Chondrocyte (in vitro differentiated cells): ENCODE measurements around the gene GALNT17. TPM values are rescaled to one million over a fixed set of nuclear protein-coding genes. Genes with fewer than 3 reads are reported as not detected.

Source experiments
- DNase-seq: peaks from one replicate; pipeline ENCODE4 v3.0.0; 2021; ENCODE audit warnings: mixed read lengths, low spot score
- H3K27ac Mint-ChIP-seq: one replicate; pipeline ENCODE4 v1.8.0; 2021; ENCODE audit warnings: mild to moderate bottlenecking, moderate library complexity, mixed read lengths; ENCODE audit not compliant: unreplicated experiment
- H3K27me3 Mint-ChIP-seq: 2 replicates; pipeline ENCODE4 v1.8.0; 2021; ENCODE audit warnings: low read depth, mixed read lengths
- H3K36me3 Mint-ChIP-seq: 2 replicates; pipeline ENCODE4 v1.8.0; 2021; ENCODE audit warnings: low read depth, mixed read lengths
- H3K4me1 Mint-ChIP-seq: 2 replicates; pipeline ENCODE4 v1.8.0; 2021; ENCODE audit warnings: low read depth, mild to moderate bottlenecking, mixed read lengths
- H3K4me3 Mint-ChIP-seq: one replicate; pipeline ENCODE4 v1.8.0; 2021; ENCODE audit warnings: mild to moderate bottlenecking, moderate library complexity, mixed read lengths; ENCODE audit not compliant: unreplicated experiment
- H3K9me3 Mint-ChIP-seq: 2 replicates; pipeline ENCODE4 v1.8.0; 2021; ENCODE audit warnings: low read depth, mixed read lengths
- total RNA-seq: library from RNA; stranded (reverse); gene quantifications from 3 replicates; pipeline ENCODE4 v1.2.1, GENCODE V29; 2021
- TF ChIP-seq, protein P1 (sequence below): fragments of 200-600 bp; sonication (generic); IDR thresholded peaks from 2 replicates; pipeline ENCODE4 v1.5.0; 2021; ENCODE audit warnings: antibody characterized with exemption, mild to moderate bottlenecking, moderate library complexity

GALNT17 gene
- total RNA-seq, 1 donor from 2014 or later: 24.4 TPM

GRCh38 chr7:71661671-71662224 is 529.8 kb downstream of the GALNT17 start:
- Mint-ChIP-seq H3K27me3 (no peaks in the 10 kb centered on the region), H3K9me3 (peaks cover 9% of the 10 kb centered on the region), H3K4me1 (no peaks in the 10 kb centered on the region), H3K27ac (no peak overlapping the region), H3K36me3 (peaks cover 10% of the 10 kb centered on the region), H3K4me3 (no peak overlapping the region)
- TF ChIP-seq, protein P1, sequence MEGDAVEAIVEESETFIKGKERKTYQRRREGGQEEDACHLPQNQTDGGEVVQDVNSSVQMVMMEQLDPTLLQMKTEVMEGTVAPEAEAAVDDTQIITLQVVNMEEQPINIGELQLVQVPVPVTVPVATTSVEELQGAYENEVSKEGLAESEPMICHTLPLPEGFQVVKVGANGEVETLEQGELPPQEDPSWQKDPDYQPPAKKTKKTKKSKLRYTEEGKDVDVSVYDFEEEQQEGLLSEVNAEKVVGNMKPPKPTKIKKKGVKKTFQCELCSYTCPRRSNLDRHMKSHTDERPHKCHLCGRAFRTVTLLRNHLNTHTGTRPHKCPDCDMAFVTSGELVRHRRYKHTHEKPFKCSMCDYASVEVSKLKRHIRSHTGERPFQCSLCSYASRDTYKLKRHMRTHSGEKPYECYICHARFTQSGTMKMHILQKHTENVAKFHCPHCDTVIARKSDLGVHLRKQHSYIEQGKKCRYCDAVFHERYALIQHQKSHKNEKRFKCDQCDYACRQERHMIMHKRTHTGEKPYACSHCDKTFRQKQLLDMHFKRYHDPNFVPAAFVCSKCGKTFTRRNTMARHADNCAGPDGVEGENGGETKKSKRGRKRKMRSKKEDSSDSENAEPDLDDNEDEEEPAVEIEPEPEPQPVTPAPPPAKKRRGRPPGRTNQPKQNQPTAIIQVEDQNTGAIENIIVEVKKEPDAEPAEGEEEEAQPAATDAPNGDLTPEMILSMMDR: no peak
- no peak for DNase-seq

DNA sequence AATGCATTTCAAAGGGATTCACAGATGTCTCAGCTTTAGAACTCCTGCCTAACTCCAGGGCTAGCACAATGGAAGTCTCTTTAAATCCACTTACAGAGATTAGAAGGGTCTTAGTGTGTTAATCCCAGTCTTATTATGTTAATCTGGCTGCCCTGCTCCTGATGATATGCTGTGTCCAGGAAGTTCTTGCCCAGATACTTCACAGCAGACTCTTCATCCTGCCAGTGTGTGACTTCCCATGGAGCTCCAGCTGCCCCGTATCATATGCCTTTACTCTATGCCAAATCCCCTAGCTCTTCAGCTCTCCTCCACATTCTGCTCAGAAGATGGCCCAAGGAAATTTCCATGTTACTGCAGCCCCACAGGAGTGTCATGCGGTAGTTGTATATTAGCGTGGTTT is 533.8 kb downstream of the GALNT17 start:
- H3K27ac Mint-ChIP-seq: no peak overlapping the region
- DNase-seq: no peak
- TF ChIP-seq, protein P1: no peak
- H3K36me3 Mint-ChIP-seq: peaks cover 10% of the 10 kb centered on the region
- no peak overlapping the region for H3K4me3 Mint-ChIP-seq
- H3K27me3 Mint-ChIP-seq: no peaks in the 10 kb centered on the region
- H3K4me1 Mint-ChIP-seq: peaks cover 4% of the 10 kb centered on the region
- H3K9me3 Mint-ChIP-seq: peaks cover 9% of the 10 kb centered on the region

DNA sequence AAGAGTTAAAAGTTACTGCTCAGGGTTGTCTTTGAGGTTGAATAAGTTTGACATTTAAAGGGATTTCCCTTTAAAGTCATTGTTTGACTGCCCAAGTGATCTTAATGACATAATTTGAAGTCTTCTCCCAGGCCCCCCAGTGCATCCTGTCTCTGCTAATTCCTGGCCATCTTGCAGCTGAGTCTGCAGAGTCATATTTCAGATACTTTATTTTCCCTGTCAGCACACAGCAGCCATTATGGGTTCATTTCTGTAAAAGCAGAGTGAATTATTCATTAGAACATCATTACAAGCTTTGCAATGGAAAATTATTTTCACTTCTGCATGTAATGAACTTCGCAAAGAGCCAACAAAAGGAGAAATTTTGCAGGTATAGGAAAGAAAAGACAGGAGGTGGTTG is 536.6 kb downstream of the GALNT17 start:
- Mint-ChIP-seq H3K4me1 (peaks cover 4% of the 10 kb centered on the region), H3K27ac (no peak overlapping the region), H3K36me3 (peaks cover 6% of the 10 kb centered on the region), H3K27me3 (no peaks in the 10 kb centered on the region), H3K9me3 (no peaks in the 10 kb centered on the region), H3K4me3 (no peak overlapping the region)
- TF ChIP-seq, protein P1: no peak
- DNase-seq: no peak

- H3K27me3 Mint-ChIP-seq: no peaks in the 10 kb centered on the region
- peaks cover 9% of the 10 kb centered on the region for H3K36me3 Mint-ChIP-seq
- DNase-seq: no peak
- H3K4me1 Mint-ChIP-seq: no peaks in the 10 kb centered on the region
- no peaks in the 10 kb centered on the region for H3K9me3 Mint-ChIP-seq
- H3K27ac Mint-ChIP-seq: no peak overlapping the region
- no peak overlapping the region for H3K4me3 Mint-ChIP-seq
- TF ChIP-seq, protein P1: no peak
Measured at GRCh38 chr7:71679480-71679879, 547.5 kb downstream of the GALNT17 start.

- DNase-seq: no peak
- Mint-ChIP-seq H3K27me3 (no peaks in the 10 kb centered on the region), H3K4me3 (no peak overlapping the region), H3K4me1 (no peaks in the 10 kb centered on the region), H3K9me3 (no peaks in the 10 kb centered on the region), H3K36me3 (peaks cover 9% of the 10 kb centered on the region), H3K27ac (no peak overlapping the region)
- TF ChIP-seq, protein P1: no peak
Measured at GRCh38 chr7:71682181-71682580, 550.2 kb downstream of the GALNT17 start.
